NCI-H1436 treated with DMSO at 0.1 percent for 48 hours (cell line): ENCODE measurements around the gene SPOUT1.
"Not testable (repeated sequence)": the region's sequence is repeated elsewhere in the genome, so short reads cannot be mapped to it uniquely, and the experiment has no call there.

Source experiments
- DNase-seq: peaks from one replicate; lab custom pipeline; 2025; lab: John Stamatoyannopoulos, UW

SPOUT1 gene, protein sequence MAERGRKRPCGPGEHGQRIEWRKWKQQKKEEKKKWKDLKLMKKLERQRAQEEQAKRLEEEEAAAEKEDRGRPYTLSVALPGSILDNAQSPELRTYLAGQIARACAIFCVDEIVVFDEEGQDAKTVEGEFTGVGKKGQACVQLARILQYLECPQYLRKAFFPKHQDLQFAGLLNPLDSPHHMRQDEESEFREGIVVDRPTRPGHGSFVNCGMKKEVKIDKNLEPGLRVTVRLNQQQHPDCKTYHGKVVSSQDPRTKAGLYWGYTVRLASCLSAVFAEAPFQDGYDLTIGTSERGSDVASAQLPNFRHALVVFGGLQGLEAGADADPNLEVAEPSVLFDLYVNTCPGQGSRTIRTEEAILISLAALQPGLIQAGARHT

GRCh38 chr9:128829477-128830251 lies at the start of gene SPOUT1:
Gene SPOUT1 (minus strand): TSS chr9:128829794. CDS start chr9:128829780, 14 bp downstream.
- peak; percentile 54 for DNase-seq

GRCh38 chr9:128877852-128878251 lies 48.3 kb upstream of the SPOUT1 start:
- no peak for DNase-seq

- not testable (repeated sequence) for DNase-seq
Observed at GRCh38 chr9:128870941-128871265, 41.3 kb upstream of the SPOUT1 start.

DNA sequence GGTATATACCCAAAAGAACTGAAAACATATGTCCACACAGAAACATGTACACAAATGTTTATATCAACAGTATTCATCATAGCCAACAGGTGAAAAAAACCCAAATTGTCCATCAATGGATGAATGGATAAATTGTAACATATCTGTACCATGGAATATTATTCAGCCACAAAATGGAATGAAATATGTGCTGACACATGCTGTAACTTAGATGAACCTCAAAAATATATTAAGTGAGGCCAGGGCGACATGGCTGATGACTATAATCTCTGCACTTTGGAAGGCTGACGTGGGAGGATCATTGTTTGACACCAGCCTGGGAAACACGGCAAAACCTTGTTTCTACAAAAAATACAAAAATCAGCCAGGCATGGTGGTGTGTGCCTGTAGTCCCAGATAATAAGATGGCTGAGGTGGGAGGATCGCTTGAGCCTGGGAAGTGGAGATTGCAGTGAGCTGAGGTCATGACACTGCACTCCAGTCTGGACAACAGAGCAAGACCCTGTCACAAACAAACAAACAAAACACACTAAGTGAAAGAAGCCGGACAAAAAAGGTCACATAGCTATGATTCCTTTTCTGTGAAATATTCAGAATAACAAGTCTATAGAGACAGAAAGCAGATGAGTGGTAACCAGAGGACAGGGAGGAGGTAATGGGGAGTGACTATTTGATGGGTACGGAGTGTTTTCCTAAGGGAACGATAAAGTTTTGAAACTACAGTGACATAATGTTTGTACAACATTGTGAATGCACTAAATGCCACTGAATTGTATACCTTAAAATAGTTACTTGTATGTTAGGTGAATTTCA lies 40.7 kb upstream of the SPOUT1 start:
- DNase-seq, result no peak

DNA sequence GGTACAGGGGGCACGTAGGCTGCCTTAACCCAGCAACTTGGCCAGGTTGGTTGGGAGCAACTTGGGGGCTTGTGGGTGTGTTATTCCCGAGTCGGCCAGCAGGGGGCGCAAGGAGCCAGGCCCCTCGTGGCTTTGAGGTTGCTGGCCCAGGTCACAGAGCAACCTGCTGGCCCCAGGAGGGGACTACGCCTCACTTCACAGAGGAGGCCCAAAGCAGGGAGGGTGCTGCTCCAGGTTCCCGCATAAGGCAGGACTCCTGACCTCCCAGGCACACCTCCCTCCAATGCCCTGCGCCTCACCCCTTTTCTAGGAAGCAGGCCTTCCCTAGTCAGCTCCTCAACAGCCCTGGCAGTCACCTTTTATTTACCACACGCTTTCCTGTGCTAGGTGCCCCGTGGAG lies 34.1 kb upstream of the SPOUT1 start:
- DNase-seq, result no peak

DNA sequence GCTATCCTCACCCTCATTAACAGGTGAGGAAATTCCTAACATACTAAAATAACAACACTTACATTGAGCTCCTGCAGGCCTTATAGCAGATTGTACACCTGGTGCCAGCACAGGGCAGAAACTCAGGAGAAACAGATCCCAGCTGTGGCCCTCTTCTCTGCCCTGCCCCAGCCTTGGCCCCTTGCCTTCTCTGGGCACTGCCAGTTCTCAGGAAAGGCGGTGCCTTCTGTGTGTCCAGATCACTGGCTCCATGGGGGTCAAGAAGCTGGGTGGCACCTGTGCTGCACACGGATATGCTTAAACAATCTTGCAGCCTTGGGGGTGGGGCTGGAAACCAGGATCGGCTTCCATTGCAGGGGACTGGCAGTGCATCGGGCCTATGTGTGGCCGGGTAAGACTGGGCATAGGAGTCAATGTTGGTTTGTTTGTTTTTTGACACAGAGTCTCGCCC lies 32.8 kb upstream of the SPOUT1 start:
- no peak for DNase-seq

DNA sequence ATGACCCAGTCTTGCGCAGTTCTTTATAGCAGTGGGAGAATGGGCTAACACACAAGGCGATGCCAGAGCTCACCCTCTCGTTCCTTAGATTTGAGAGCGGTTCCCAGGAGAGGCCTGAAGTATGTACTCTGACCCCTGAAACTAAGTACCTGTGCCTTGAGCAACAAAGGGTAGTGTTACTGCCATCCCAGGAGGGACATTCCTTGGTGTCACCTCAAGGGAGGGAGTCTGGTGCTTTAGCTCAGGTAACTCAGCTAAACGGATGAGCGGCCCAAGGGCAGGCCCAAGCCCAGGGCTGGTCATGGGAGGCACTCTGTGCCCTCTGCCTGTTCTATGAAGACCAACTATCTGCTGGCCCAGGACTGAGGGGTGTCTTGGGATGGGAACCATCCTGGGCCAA lies 31.9 kb upstream of the SPOUT1 start:
- DNase-seq, result no peak

- no peak for DNase-seq
Observed at GRCh38 chr9:128860937-128861336, 31.3 kb upstream of the SPOUT1 start.

DNA sequence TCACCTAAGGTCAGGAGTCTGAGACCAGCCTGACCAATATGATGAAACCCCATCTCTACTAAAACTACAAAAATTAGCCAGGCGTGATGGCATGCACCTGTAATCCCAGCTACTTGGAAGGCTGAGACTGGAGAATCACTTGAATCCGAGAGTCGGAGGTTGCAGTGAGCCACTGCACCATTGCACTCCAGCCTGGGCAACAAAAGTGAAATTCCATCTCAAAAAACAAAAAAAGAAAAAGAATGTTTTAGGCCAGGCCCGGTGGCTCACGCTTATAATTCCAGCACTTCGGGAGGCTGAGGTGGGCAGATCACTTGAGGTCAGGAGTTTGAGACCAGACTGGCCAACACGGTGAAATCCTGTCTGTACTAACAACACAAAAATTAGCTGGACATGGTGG lies 28.9 kb upstream of the SPOUT1 start:
- not testable (repeated sequence) for DNase-seq

GRCh38 chr9:128854454-128854853 lies 24.9 kb upstream of the SPOUT1 start:
- not testable (repeated sequence) for DNase-seq

- not testable (repeated sequence) for DNase-seq
Observed at GRCh38 chr9:128852646-128853045, 23.1 kb upstream of the SPOUT1 start.

DNA sequence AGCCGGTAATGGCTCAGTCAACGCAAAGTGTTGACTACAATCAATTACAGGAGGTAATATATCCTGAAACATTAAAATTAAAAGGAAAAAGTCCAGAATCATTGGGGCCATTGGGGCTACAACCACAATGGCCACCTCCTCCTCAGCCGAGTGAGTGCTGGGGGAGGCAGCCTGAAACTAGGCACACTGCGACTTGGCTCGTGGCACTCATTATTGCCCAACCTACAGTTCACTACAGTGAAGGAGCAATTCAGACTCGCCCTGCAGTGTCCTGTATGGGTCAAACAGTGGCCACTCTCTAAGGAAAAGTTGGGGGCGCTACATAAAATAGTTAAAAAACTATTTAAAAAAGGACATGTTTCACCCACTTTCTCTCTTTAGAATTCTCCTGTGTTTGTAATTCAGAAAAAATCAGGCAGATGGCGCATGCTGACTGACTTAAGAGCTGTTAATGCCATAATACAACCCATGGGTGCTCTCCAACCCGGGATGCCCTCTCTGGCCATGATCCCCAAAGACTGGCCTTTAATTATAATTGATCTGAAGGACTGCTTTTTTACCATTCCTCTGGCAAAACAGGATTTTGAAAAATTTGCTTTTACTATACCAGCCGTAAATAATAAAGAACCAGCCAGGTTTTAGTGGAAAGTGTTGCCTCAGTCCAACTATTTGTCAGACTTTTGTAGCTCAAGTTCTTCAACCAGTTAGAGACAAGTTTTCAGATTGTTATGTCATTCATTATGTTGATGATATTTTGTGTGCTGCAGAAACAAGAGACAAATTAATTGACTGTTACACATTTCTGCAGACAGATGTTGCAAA lies 22.4 kb upstream of the SPOUT1 start:
- DNase-seq, result not testable (repeated sequence)

- not testable (repeated sequence) for DNase-seq
Observed at GRCh38 chr9:128851024-128851423, 21.4 kb upstream of the SPOUT1 start.

GRCh38 chr9:128847803-128848202 lies 18.2 kb upstream of the SPOUT1 start:
- DNase-seq, result no peak

DNA sequence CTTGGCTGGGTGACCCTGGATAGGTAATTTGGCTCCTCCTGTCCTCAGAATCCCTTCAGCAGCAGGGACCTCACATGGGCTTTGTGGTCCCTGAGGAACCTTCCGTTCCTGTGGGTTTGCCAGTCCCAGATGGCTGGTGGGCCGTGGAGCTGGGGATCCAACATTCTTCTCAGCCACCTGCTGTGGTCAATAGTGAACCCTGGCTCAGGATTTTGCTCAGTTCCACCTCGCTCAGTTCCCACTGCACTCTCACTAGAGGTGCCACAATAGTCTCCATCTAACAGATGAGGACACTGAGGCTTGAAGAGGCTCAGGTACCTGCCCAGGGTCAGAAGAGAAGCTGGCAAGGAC lies 17.1 kb upstream of the SPOUT1 start:
- no peak for DNase-seq

GRCh38 chr9:128845186-128845931 lies 15.8 kb upstream of the SPOUT1 start:
- no peak for DNase-seq

GRCh38 chr9:128843171-128843570 lies 13.6 kb upstream of the SPOUT1 start:
- not testable (repeated sequence) for DNase-seq

DNA sequence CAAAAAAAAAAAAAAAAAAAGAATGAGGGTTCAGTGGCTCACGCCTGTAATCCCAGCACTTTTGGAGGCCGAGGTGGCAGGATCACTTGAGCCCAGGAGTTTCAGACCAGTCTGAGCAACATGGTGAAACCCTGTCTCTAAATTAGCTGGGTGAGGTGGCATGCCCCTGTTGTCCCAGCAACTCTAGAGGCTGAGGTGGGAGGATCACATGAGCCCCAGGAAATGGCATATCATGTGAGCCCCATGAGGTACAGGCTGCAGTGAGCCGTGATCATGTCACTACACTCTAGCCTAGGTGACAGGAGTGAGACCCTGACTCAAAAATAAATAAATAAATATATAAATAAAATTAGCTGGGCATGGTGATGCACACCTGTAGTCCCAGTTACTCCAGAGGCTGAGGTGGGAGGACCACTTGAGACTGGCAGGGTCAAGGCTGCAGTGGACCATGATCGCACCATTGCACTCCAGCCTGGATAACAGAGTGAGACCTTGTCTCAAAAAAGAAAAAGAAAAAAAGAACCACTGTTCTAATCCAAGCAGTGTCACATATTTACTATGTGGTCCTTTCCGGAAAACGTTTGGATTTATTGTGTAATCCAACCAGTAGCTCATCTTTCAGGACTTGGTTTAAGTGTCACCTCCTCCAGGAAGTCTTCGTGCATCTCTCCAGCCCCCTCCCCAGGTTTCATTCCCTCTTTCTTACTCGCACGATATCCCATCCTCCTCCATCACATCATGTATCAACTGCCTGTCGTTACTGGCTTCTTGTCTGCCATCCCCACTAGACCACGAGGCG lies 12.3 kb upstream of the SPOUT1 start:
- DNase-seq, result no peak

DNA sequence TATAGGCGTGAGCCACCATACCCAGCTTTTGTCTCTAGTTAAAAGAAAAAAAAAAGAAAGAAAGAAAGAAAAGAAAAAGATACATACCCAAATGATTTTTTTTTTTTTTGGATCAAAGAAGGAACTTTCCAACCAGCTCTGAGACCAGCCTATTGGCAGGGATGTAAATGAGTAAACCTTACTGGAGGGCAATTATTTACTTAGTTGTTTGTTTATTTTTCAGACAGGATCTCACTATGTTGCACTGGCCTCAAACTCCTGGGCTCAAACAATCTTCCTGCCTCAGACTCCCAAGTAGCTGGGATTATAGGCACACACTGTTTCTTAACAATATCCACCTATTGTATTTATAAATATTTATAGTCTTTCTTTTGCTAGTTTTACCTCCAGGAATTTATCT lies 10.9 kb upstream of the SPOUT1 start:
- DNase-seq, result no peak

DNA sequence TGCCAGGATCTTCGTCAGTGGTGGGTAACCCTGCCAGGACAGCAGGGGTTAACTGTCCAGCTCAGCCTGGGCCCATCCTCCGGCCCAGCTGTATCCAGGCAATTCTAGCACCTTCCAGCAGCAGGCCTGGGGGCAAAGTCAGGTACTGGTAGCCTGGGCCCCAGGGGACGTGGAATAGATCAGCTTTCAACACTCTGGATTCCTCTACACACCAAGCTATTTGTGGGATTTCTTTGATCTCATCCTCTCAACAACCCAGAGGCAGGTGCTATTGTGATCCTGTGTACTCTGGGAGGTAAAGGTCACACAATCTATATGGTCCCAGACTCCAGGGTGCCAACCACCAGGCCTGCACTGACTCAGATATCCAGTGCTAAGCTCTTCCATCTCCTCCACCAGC lies 8.7 kb upstream of the SPOUT1 start:
- no peak for DNase-seq
